Stimulated activated naive CD8-positive, alpha-beta T cell treated with anti-CD3 and anti-CD28 coated beads, Interleukin-15, amount 100 ng/mL, for 72 hours (primary cell): ENCODE results near the gene CDK15.

Experiments
- ATAC-seq: fragments of 150-1000 bp; cut with Tn5 transposase; 2 replicates; pipeline ENCODE4 v1.10.0; 2021; ENCODE audit warnings: mild to moderate bottlenecking, moderate library complexity
- DNase-seq, 2 donors: peaks; one replicate each; pipeline ENCODE4 v3.0.0; 2021 to 2022
- H3K27ac Mint-ChIP-seq, 2 donors: one replicate each; pipeline ENCODE4 v1.8.0; 2022; ENCODE audit warnings: mild to moderate bottlenecking in 2 of 2, mixed read lengths in 2 of 2, moderate library complexity in 2 of 2
- H3K27me3 Mint-ChIP-seq: one replicate; pipeline ENCODE4 v1.8.0; 2022; ENCODE audit warnings: mixed read lengths
- H3K4me1 Mint-ChIP-seq: one replicate; pipeline ENCODE4 v1.8.0; 2022; ENCODE audit warnings: mild to moderate bottlenecking, mixed read lengths
- H3K4me3 Mint-ChIP-seq, 2 donors: one replicate each; pipeline ENCODE4 v1.8.0; 2022; ENCODE audit warnings: mild to moderate bottlenecking in 2 of 2, mixed read lengths in 2 of 2, moderate library complexity in 1 of 2
- H3K9me3 Mint-ChIP-seq, 2 donors: one replicate each; pipeline ENCODE4 v1.8.0; 2022; ENCODE audit warnings: mixed read lengths in 2 of 2

CDK15 gene

DNA sequence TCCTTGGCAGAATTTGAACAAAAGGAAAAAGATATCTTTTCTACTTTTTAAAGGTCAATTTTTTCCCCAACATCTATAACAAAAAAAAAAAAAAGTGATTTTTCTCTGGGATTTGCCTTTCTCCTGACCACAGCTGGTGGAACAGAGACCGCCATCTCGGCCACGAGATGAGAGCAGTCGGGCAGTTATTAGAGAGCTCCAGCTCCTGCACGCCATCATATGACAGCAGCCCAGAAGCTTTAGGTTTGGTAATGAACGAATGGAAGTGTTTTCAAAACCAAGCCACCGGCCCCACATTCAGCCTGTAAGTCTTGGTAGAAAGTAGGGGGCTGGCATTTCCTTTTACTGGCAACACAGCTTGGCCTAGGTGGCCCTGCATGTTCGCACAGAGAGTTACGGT, 132.4 kb downstream of the CDK15 start:
- H3K4me1 Mint-ChIP-seq, result no peaks in the 10 kb centered on the region
- DNase-seq (no peak), ATAC-seq (no peak)
- H3K4me3 Mint-ChIP-seq, result no peak overlapping the region
- H3K27ac Mint-ChIP-seq, result no peak overlapping the region
- H3K9me3 Mint-ChIP-seq, result peaks cover 0 to 10% of the 10 kb centered on the region in 2 donors
- H3K27me3 Mint-ChIP-seq, result peaks cover 24% of the 10 kb centered on the region

DNA sequence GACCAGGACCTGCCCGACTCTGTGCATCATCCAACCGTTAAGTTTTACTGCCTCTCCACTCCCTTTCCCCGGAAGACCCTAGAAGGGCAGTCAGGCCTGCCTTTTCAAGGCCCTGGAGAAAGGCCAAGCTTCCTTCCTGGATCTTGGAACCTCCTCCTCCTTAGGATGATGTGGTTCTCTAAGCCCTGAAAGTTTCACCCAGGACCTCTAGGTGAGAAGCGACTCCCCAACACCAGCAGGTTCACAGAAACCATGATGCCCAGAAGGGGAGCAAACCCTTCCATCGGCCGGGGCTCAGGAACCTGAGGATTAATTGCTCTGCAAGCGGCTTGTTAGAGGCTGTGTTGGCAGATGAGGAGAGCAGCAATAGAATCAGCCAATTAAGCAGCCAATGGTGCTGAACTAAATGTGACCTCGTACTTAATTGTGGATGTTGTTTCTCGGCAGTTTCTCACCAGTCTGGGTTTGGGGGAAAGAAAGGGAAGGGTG, 133.2 kb downstream of the CDK15 start:
- H3K4me1 Mint-ChIP-seq, result no peaks in the 10 kb centered on the region

DNA sequence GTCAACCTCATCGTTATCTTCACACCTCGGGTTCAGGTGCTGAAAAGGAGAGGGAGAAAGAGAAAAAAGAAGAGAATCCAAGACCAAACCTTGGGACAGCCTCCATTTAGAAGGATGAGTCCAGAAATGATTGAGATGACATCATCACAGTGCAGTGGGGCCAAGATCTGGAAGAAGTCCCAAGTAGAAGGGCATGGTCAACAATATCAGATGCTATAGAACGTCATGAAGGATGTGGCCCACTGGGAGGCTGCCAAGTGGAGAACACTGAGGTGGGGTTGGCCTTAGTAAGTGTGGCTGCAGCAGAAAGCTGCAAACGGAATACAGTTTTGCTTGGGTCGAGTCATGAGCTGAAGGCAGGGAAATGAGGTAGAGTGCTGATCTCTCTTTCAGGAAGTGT, 136.2 kb downstream of the CDK15 start:
- Mint-ChIP-seq H3K9me3 (no peaks in the 10 kb centered on the region), H3K27ac (no peak overlapping the region), H3K4me1 (no peaks in the 10 kb centered on the region), H3K4me3 (no peak overlapping the region), H3K27me3 (peaks cover 7% of the 10 kb centered on the region)
- DNase-seq, result no peak
- no peak for ATAC-seq

More for the DNA sequence above, 133.2 kb downstream of the CDK15 start:
- ATAC-seq, result no peak
- Mint-ChIP-seq H3K4me3 (no peak overlapping the region), H3K27me3 (peaks cover 22% of the 10 kb centered on the region), H3K27ac (no peak overlapping the region), H3K9me3 (peaks cover 0 to 10% of the 10 kb centered on the region in 2 donors)
- no peak for DNase-seq
